ENCODE measurements around the gene KCTD7. TPM values are rescaled to one million over a fixed set of nuclear protein-coding genes. Genes with fewer than 3 reads are reported as not detected.

KCTD7 gene
- total and polyA plus RNA-seq, 10 of the 15 experiments (the other 5 are each of a cell fraction or from before 2014, with no cell fraction given): 1.6 to 18.0 (median 9.4) TPM

- TF ChIP-seq KLF5 (IDR thresholded peaks at IDR 0.05; ENCODE audit: partially characterized antibody) (no peak), BCL11A (IDR thresholded peaks at IDR 0.05; ENCODE audit: low read depth, low read length) (no peak), ZBTB40 (IDR thresholded peaks at IDR 0.05; ENCODE audit: borderline replicate concordance) (no peak), JUNB (IDR thresholded peaks at IDR 0.05) (no peak), MAX (IDR thresholded peaks at IDR 0.05; ENCODE audit: low read depth, low read length) (no peak), SMAD5 (IDR thresholded peaks at IDR 0.05; ENCODE audit: low read depth) (no peak), EP300 (IDR thresholded peaks at IDR 0.05; ENCODE audit: borderline replicate concordance in 1 of 2, control insufficient read depth in 1 of 2, low read depth in 2 of 2, low read length in 2 of 2) (no peak)
These were observed 39.4 kb downstream of the KCTD7 start (continued) for GRCh38 chr7:66668112-66668511.

- intact Hi-C loops (cut with micrococcal nuclease; ENCODE audit: unreplicated experiment): no loop called here
- H3K79me2 ChIP-seq (ENCODE audit: control insufficient read depth, insufficient read depth, low read length): no peaks in the 10 kb centered on the region
- H3K9me3 ChIP-seq (replicated peaks; ENCODE audit: control insufficient read depth, insufficient read depth, low read length): no peaks in the 10 kb centered on the region
- in situ Hi-C loops (cut with MboI): no loop called here
- RAD21 ChIA-PET (ENCODE audit: unreplicated experiment): no interaction called here
- no peak overlapping the region for H3K4me2 ChIP-seq (ENCODE audit: control insufficient read depth, insufficient read depth)
- CTCF ChIA-PET: no interaction called here
- no peaks in the 10 kb centered on the region for H3K4me1 ChIP-seq (ENCODE audit: control insufficient read depth, insufficient read depth, low read length)
- DNase-seq (ENCODE audit: low read depth, low spot score) (no peak), FAIRE-seq (no peak), ATAC-seq (no peak)
- no peaks in the 10 kb centered on the region for H3K36me3 ChIP-seq (ENCODE audit: control insufficient read depth in 2 of 2, insufficient read depth in 2 of 2, low read length in 1 of 2)
- POLR2A ChIA-PET: no interaction called here
- H2AFZ ChIP-seq (ENCODE audit: control insufficient read depth, low read depth, low read length): no peak overlapping the region
- no TSS peak for BruUV-seq (replicated peaks)
- H3K27me3 ChIP-seq (replicated peaks in 1 of 2; ENCODE audit: control insufficient read depth in 2 of 2, insufficient read depth in 2 of 2, low read length in 1 of 2): no peaks in the 10 kb centered on the region
- H4K20me1 ChIP-seq (ENCODE audit: control insufficient read depth, insufficient read depth): no peaks in the 10 kb centered on the region
- H3K4me3 ChIP-seq: no peak overlapping the region
- SMC1A ChIA-PET (ENCODE audit: uncharacterized antibody, unreplicated experiment): interaction anchor here (1.9 kb wide), 1 partner anchor 11 kb away, joined by 5 read pairs; no protein-coding TSS in a partner anchor
- H3K9ac ChIP-seq (ENCODE audit: control insufficient read depth, insufficient read depth, low read length): no peak overlapping the region
- 98% methylated on average over 7 of the region's 7 CpGs for WGBS (ENCODE audit: insufficient coverage, insufficient replicate concordance, low lambda C conversion rate, missing lambda C conversion rate)
- no peak for TF ChIP-seq USF2 (IDR thresholded peaks at IDR 0.05; ENCODE audit: borderline replicate concordance, low read depth, low read length)
- no peak for TF ChIP-seq RAD51 (IDR thresholded peaks at IDR 0.05)
- no peak for TF ChIP-seq ZBTB11 (CRISPR knock-in tag; IDR thresholded peaks at IDR 0.05)
- TF ChIP-seq HCFC1 (IDR thresholded peaks at IDR 0.05; ENCODE audit: low read length): no peak
- no peak for TF ChIP-seq ELK1 (IDR thresholded peaks at IDR 0.05; ENCODE audit: low read depth, low read length)
- TF ChIP-seq GABPA (IDR thresholded peaks at IDR 0.05; ENCODE audit: low read depth): no peak
- no peak for TF ChIP-seq CEBPB (IDR thresholded peaks at IDR 0.05; ENCODE audit: borderline replicate concordance in 1 of 2, low read depth in 2 of 2, low read length in 2 of 2)
- no peak overlapping the region for H3K27ac ChIP-seq (ENCODE audit: control insufficient read depth, insufficient read depth)
These were observed 40.0 kb downstream of the KCTD7 start for GRCh38 chr7:66668677-66669076.
